ENCODE results near the gene BCL2L2. TPM values are rescaled to one million over a fixed set of nuclear protein-coding genes. Genes with fewer than 3 reads are reported as not detected.

BCL2L2 gene
- total and polyA plus RNA-seq, 10 of the 15 experiments (the other 5 are each of a cell fraction or from before 2014, with no cell fraction given): 1.4 to 14.7 (median 7.1) TPM

DNA sequence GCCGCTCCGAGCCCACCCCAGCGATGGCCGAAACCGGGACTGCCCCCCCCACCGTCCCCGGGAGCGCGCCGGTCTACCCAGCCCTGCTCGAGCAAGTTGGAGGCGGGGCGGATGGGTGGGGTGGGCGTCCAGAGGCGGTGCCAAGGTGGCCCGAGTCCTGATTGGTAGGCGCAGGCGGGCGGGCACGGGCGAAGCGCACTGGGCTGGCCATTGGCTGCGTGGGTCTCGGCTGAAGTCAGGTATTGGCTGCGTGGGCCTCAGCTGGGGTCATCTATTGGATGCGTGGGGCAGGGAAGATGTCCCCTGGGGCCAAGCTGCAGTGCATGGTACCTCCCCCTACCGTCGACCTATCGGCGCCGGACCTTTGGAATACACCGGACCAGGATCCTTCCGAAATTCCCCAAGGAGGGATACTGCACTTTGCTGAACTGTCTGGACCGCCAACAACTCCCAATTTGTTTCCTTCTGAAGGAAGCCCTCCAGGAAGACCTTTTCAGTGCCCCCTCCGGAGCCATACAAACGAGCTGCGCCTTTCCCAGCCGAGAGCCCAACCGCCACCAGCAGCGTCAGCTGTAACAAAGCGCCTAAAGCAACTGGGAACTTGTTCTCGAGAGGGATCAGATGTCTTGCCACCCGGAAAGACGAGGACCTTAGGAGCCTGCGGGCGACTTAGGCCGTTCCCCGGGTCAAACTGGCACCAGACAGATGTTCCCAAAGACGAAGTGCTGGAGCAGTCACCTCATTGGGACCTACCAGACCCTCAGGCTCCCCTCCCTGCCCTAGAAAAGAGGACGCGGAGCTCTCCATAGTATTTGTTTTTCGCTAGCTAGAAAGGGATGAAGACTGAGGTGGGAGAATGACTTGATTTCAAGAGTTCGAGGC, 20.4 kb upstream of the BCL2L2 start, which contains the start of gene HOMEZ (continued):
- TF ChIP-seq, protein P1, sequence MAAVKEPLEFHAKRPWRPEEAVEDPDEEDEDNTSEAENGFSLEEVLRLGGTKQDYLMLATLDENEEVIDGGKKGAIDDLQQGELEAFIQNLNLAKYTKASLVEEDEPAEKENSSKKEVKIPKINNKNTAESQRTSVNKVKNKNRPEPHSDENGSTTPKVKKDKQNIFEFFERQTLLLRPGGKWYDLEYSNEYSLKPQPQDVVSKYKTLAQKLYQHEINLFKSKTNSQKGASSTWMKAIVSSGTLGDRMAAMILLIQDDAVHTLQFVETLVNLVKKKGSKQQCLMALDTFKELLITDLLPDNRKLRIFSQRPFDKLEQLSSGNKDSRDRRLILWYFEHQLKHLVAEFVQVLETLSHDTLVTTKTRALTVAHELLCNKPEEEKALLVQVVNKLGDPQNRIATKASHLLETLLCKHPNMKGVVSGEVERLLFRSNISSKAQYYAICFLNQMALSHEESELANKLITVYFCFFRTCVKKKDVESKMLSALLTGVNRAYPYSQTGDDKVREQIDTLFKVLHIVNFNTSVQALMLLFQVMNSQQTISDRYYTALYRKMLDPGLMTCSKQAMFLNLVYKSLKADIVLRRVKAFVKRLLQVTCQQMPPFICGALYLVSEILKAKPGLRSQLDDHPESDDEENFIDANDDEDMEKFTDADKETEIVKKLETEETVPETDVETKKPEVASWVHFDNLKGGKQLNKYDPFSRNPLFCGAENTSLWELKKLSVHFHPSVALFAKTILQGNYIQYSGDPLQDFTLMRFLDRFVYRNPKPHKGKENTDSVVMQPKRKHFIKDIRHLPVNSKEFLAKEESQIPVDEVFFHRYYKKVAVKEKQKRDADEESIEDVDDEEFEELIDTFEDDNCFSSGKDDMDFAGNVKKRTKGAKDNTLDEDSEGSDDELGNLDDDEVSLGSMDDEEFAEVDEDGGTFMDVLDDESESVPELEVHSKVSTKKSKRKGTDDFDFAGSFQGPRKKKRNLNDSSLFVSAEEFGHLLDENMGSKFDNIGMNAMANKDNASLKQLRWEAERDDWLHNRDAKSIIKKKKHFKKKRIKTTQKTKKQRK (IDR thresholded peaks at IDR 0.05; ENCODE audit: low read depth, low read length): peak; percentile 62
- no peak; the same call in 1 of the 2 replicates for TF ChIP-seq RUNX3 (IDR thresholded peaks at IDR 0.05; ENCODE audit: low read length)
- TF ChIP-seq NBN (IDR thresholded peaks at IDR 0.05): peak; percentile 30
- TF ChIP-seq SP1 (IDR thresholded peaks at IDR 0.05; ENCODE audit: low read depth, low read length): peak; percentile 99
- TF ChIP-seq CHD4 (IDR thresholded peaks at IDR 0.05): no peak
- TF ChIP-seq BMI1 (IDR thresholded peaks at IDR 0.05; ENCODE audit: borderline replicate concordance): no peak
- TF ChIP-seq, protein P2, sequence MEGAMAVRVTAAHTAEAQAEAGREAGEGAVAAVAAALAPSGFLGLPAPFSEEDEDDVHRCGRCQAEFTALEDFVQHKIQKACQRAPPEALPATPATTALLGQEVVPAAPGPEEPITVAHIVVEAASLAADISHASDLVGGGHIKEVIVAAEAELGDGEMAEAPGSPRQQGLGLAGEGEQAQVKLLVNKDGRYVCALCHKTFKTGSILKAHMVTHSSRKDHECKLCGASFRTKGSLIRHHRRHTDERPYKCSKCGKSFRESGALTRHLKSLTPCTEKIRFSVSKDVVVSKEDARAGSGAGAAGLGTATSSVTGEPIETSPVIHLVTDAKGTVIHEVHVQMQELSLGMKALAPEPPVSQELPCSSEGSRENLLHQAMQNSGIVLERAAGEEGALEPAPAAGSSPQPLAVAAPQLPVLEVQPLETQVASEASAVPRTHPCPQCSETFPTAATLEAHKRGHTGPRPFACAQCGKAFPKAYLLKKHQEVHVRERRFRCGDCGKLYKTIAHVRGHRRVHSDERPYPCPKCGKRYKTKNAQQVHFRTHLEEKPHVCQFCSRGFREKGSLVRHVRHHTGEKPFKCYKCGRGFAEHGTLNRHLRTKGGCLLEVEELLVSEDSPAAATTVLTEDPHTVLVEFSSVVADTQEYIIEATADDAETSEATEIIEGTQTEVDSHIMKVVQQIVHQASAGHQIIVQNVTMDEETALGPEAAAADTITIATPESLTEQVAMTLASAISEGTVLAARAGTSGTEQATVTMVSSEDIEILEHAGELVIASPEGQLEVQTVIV (IDR thresholded peaks at IDR 0.05; ENCODE audit: borderline replicate concordance, partially characterized antibody): peak; percentile 17
- peak; percentile 100 for TF ChIP-seq NFYB (IDR thresholded peaks at IDR 0.05; ENCODE audit: insufficient read depth, low read depth, low read length)
- peak; percentile 40 for TF ChIP-seq NRF1 (conservative IDR thresholded peaks at IDR 0.05; ENCODE audit: low read depth, low read length)
- peak; percentile 76 for TF ChIP-seq GATAD2B (conservative IDR thresholded peaks at IDR 0.05; ENCODE audit: low read depth)
- TF ChIP-seq MXI1 (IDR thresholded peaks at IDR 0.05; ENCODE audit: low read depth, low read length): peak; percentile 72; the same call in 1 of the 2 replicates
- TF ChIP-seq NFYA (IDR thresholded peaks at IDR 0.05; ENCODE audit: borderline replicate concordance, low read depth, low read length): peak; percentile 98
- TF ChIP-seq, protein P3, sequence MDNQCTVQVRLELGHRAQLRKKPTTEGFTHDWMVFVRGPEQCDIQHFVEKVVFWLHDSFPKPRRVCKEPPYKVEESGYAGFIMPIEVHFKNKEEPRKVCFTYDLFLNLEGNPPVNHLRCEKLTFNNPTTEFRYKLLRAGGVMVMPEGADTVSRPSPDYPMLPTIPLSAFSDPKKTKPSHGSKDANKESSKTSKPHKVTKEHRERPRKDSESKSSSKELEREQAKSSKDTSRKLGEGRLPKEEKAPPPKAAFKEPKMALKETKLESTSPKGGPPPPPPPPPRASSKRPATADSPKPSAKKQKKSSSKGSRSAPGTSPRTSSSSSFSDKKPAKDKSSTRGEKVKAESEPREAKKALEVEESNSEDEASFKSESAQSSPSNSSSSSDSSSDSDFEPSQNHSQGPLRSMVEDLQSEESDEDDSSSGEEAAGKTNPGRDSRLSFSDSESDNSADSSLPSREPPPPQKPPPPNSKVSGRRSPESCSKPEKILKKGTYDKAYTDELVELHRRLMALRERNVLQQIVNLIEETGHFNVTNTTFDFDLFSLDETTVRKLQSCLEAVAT (IDR thresholded peaks at IDR 0.05): 0 out of 2 replicates have a peak, but pooled peaks have one; percentile 16
- TF ChIP-seq TARDBP (IDR thresholded peaks at IDR 0.05; ENCODE audit: borderline replicate concordance): no peak
- no peak for TF ChIP-seq ETV6 (conservative IDR thresholded peaks at IDR 0.05 in 1 of 2, IDR thresholded peaks at IDR 0.05 in 1 of 2; ENCODE audit: borderline replicate concordance in 1 of 2, low read depth in 1 of 2)
- no peak for TF ChIP-seq NFXL1 (IDR thresholded peaks at IDR 0.05; ENCODE audit: borderline replicate concordance)
- TF ChIP-seq RELA (IDR thresholded peaks at IDR 0.05; ENCODE audit: borderline replicate concordance, partially characterized antibody): peak; percentile 16
- TF ChIP-seq, protein P4, sequence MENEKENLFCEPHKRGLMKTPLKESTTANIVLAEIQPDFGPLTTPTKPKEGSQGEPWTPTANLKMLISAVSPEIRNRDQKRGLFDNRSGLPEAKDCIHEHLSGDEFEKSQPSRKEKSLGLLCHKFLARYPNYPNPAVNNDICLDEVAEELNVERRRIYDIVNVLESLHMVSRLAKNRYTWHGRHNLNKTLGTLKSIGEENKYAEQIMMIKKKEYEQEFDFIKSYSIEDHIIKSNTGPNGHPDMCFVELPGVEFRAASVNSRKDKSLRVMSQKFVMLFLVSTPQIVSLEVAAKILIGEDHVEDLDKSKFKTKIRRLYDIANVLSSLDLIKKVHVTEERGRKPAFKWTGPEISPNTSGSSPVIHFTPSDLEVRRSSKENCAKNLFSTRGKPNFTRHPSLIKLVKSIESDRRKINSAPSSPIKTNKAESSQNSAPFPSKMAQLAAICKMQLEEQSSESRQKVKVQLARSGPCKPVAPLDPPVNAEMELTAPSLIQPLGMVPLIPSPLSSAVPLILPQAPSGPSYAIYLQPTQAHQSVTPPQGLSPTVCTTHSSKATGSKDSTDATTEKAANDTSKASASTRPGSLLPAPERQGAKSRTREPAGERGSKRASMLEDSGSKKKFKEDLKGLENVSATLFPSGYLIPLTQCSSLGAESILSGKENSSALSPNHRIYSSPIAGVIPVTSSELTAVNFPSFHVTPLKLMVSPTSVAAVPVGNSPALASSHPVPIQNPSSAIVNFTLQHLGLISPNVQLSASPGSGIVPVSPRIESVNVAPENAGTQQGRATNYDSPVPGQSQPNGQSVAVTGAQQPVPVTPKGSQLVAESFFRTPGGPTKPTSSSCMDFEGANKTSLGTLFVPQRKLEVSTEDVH (IDR thresholded peaks at IDR 0.05; ENCODE audit: low read depth, partially characterized antibody): no peak
- TF ChIP-seq CREB1 (IDR thresholded peaks at IDR 0.05; ENCODE audit: low read depth): peak; percentile 72; the same call in 1 of the 2 replicates

Measured in GM12878 (cell line).